ENCODE results near the gene CCR5AS.

- TF ChIP-seq CTCF (IDR thresholded peaks at IDR 0.05; ENCODE audit: low read depth, low read length) (no peak), EZH2phosphoT487 (IDR thresholded peaks at IDR 0.05; ENCODE audit: low read depth) (no peak)
These were observed 15.8 kb upstream of the CCR5AS start for GRCh38 chr3:46422617-46423016.

Data from OCI-LY3 (cell line).